K562 (cell line): ENCODE measurements around the gene TCEANC2. TPM values are rescaled to one million over a fixed set of nuclear protein-coding genes. Genes with fewer than 3 reads are reported as not detected.

Source experiments
- ATAC-seq: fragments of 200-7000 bp; cut with Tn5 transposase; 3 replicates; pipeline ENCODE4 v1.9.1; 2020; ENCODE audit warnings: moderate library complexity
- BruUV-seq: library from RNA; stranded (reverse); fragments of 400-500 nt; replicated peaks from 2 replicates; lab custom pipeline; 2021; lab: Mats Ljungman, UMichigan
- CTCF ChIA-PET: fragments of 300-600 bp; formaldehyde crosslinking; extraction: SDS; loops from one replicate; lab custom pipeline; 2021; ENCODE audit warnings: low intra/inter-chr PET ratio; lab: Yijun Ruan, JAX
- POLR2A ChIA-PET: fragments of 300-600, 350-650 bp; sonication (Branson Sonifier 250); formaldehyde crosslinking; extraction: SDS; loops from one replicate; lab custom pipeline; 2021; ENCODE audit warnings: antibody characterized with exemption, inconsistent platforms; lab: Yijun Ruan, JAX
- DNase-seq, 4 experiments: peaks; one replicate each; pipeline versions ENCODE4 v3.0.0 to v3.0.0-alpha.2; 2011 to 2018; ENCODE audit warnings: low spot score in 3 of 4, mixed read lengths in 3 of 4; ENCODE audit errors: extremely low read depth in 1 of 4
- FAIRE-seq: peaks from 2 replicates; lab custom pipeline; 2011; peaks lifted over from hg19 to GRCh38; lab: Jason Lieb, UNC
- H2AFZ ChIP-seq: 2 replicates; pipeline ENCODE4 v1.6.0; 2011; ENCODE audit warnings: low read depth, low read length, control low read depth, inconsistent platforms
- H3K27ac ChIP-seq: fragments of 200-600 bp; 3 replicates; pipeline ENCODE4 v1.8.0; 2011; ENCODE audit warnings: low read depth, mild to moderate bottlenecking, control low read depth, inconsistent platforms, low read length, moderate library complexity, mixed read lengths; ENCODE audit errors: extremely low read depth
- H3K27me3 ChIP-seq, 2 experiments: fragments of 300-600 bp in 1 of 2; 2 replicates in 1 of 2; 3 replicates in 1 of 2; pipeline versions ENCODE4 v1.6.0 to v1.8.0; 2011; ENCODE audit warnings: inconsistent platforms in 2 of 2, low read length in 2 of 2, mild to moderate bottlenecking in 1 of 2, mixed read lengths in 1 of 2, moderate library complexity in 1 of 2; ENCODE audit not compliant: control insufficient read depth in 2 of 2, insufficient read depth in 2 of 2
- H3K36me3 ChIP-seq: fragments of 300-600 bp; 3 replicates; pipeline ENCODE4 v1.8.0; 2011; ENCODE audit warnings: mild to moderate bottlenecking, low read length, inconsistent platforms; ENCODE audit not compliant: control insufficient read depth, insufficient read depth
- H3K4me1 ChIP-seq, 2 experiments: fragments of 200-600 bp in 1 of 2; replicated peaks in 1 of 2; 2 replicates in 1 of 2; 3 replicates in 1 of 2; pipeline versions ENCODE4 v1.5.1 to v1.8.0; 2011; ENCODE audit warnings: inconsistent platforms in 2 of 2, low read length in 2 of 2, mild to moderate bottlenecking in 1 of 2, mixed read lengths in 1 of 2, moderate library complexity in 1 of 2; ENCODE audit not compliant: control insufficient read depth in 2 of 2, insufficient read depth in 2 of 2
- H3K4me2 ChIP-seq: 2 replicates; pipeline ENCODE4 v1.6.1; 2011; ENCODE audit warnings: low read length, control low read depth, inconsistent platforms, mixed read lengths; ENCODE audit not compliant: insufficient read depth
- H3K4me3 ChIP-seq: fragments of 200-600 bp; sonication (generic), shearing (Covaris generic); 2 replicates; pipeline ENCODE4 v1.5.1; 2016; ENCODE audit warnings: control low read depth, inconsistent platforms
- H3K79me2 ChIP-seq: fragments of 200-600 bp; 3 replicates; pipeline ENCODE4 v1.8.0; 2011; ENCODE audit warnings: low read length, inconsistent platforms; ENCODE audit not compliant: control insufficient read depth, insufficient read depth
- H3K9ac ChIP-seq, 2 experiments: 2 replicates each; pipeline versions ENCODE4 v1.6.0 to v1.6.1; 2011; ENCODE audit warnings: low read depth in 2 of 2, low read length in 2 of 2, control low read depth in 1 of 2, inconsistent platforms in 1 of 2, mild to moderate bottlenecking in 1 of 2, mixed read lengths in 1 of 2; ENCODE audit not compliant: insufficient read depth in 1 of 2
- H3K9me1 ChIP-seq: one replicate; pipeline ENCODE4 v1.6.0; 2011; ENCODE audit warnings: inconsistent platforms, mild to moderate bottlenecking, low read length, moderate library complexity; ENCODE audit not compliant: control insufficient read depth, insufficient read depth
- H3K9me3 ChIP-seq: replicated peaks from 2 replicates; pipeline ENCODE4 v1.5.1; 2011; ENCODE audit warnings: low read depth, low read length, inconsistent platforms; ENCODE audit not compliant: control insufficient read depth, insufficient read depth
- H4K20me1 ChIP-seq: replicated peaks from 2 replicates; pipeline ENCODE4 v1.6.1; 2011; ENCODE audit warnings: low read length, inconsistent platforms, mixed read lengths; ENCODE audit not compliant: control insufficient read depth, insufficient read depth
- CBFA2T2 ChIP-seq: fragments of 450-650 bp; conservative IDR thresholded peaks from 2 replicates; pipeline ENCODE4 v1.6.1; 2017; ENCODE audit warnings: mild to moderate bottlenecking
- CBFA2T3 ChIP-seq: fragments of 450-650 bp; IDR thresholded peaks from 2 replicates; pipeline ENCODE4 v1.6.1; 2017
- CEBPG ChIP-seq, 3 experiments: fragments of 200-800 bp in 1 of 3; sonication (Bioruptor generic) in 1 of 3; sonication (generic) in 1 of 3; formaldehyde crosslinking in 1 of 3; IDR thresholded peaks in 2 of 3; conservative IDR thresholded peaks in 1 of 3; 2 replicates each; pipeline versions ENCODE4 v1.6.1 to v1.8.0; 2016 to 2022; ENCODE audit warnings: missing compliant biosample characterization in 2 of 3, missing genetic modification characterization in 2 of 3, mild to moderate bottlenecking in 1 of 3, missing genetic modification reagents in 1 of 3
- FOSL1 ChIP-seq: fragments of 200-800 bp; sonication (Bioruptor generic); conservative IDR thresholded peaks from 2 replicates; pipeline ENCODE4 v1.6.1; 2016; ENCODE audit warnings: missing genetic modification characterization, missing compliant biosample characterization
- HNRNPH1 ChIP-seq: fragments of 200-400 bp; formaldehyde crosslinking; optimal IDR thresholded peaks from 2 replicates; pipeline ENCODE3; 2017; ENCODE audit warnings: low read depth, mild to moderate bottlenecking, low read length, moderate library complexity
- JUND ChIP-seq, 2 experiments: IDR thresholded peaks; 2 replicates in 1 of 2; 3 replicates in 1 of 2; pipeline ENCODE4 v1.6.1; 2011; ENCODE audit warnings: borderline replicate concordance in 2 of 2, low read depth in 2 of 2, low read length in 2 of 2, improper control_type of control experiment in 1 of 2, missing biosample characterization in 1 of 2, missing genetic modification characterization in 1 of 2, missing genetic modification reagents in 1 of 2
- NCOA6 ChIP-seq: fragments of 450-650 bp; IDR thresholded peaks from 2 replicates; pipeline ENCODE4 v1.6.1; 2017; ENCODE audit warnings: mild to moderate bottlenecking
- SMARCA5 ChIP-seq: fragments of 450-650 bp; IDR thresholded peaks from 2 replicates; pipeline ENCODE4 v1.6.1; 2016
- TCF3 ChIP-seq: sonication (generic); formaldehyde crosslinking; IDR thresholded peaks from 2 replicates; pipeline ENCODE4 v1.4.0; 2020; ENCODE audit warnings: mild to moderate bottlenecking, missing genetic modification reagents
- TEAD4 ChIP-seq, 2 experiments: sonication (generic) in 1 of 2; formaldehyde crosslinking in 1 of 2; IDR thresholded peaks; 2 replicates each; pipeline versions ENCODE4 v1.6.1 to v1.8.0; 2012 to 2022; ENCODE audit warnings: borderline replicate concordance in 1 of 2, inconsistent platforms in 1 of 2, low read length in 1 of 2, mild to moderate bottlenecking in 1 of 2, missing genetic modification reagents in 1 of 2
- ZNF263 ChIP-seq: sonication (generic); formaldehyde crosslinking; IDR thresholded peaks from 2 replicates; pipeline ENCODE4 v1.8.0; 2022; ENCODE audit warnings: mild to moderate bottlenecking, missing genetic modification reagents, borderline replicate concordance
- WGBS: fragments of 100-300 bp; shearing (Covaris generic); methylation state at CpG from one replicate; pipeline ENCODE4 v1.1.6; 2016; ENCODE audit warnings: low coverage, mixed read lengths; ENCODE audit not compliant: insufficient coverage; ENCODE audit errors: missing lambda C conversion rate; 5-methylcytosine and 5-hydroxymethylcytosine counted together
- in situ Hi-C: fragments of 300-500 bp; cut with MboI; formaldehyde crosslinking; loops from 4 replicates; pipeline ENCODE4 v1.15.0; 2018; ENCODE audit warnings: inconsistent platforms, mixed read lengths
- intact Hi-C: fragments of 100-400 bp; cut with micrococcal nuclease; formaldehyde crosslinking; loops from 2 replicates; pipeline ENCODE4 v1.14.2; 2022
- polyA plus RNA-seq, 8 experiments: library from polyadenylated mRNA; depleted of rRNA in 4 of 8; stranded (reverse) in 5 of 8; unstranded in 3 of 8; fragments of >200 nt; fragmentation: Nextera tagmentation in 2 of 8; fragmentation: Illumina TruSeq in 1 of 8; extraction: Ambion mirVana in 2 of 8; extraction: Trizol in 1 of 8; gene quantifications; 2 replicates each; pipeline versions ENCODE4 v1.2.1 to v1.2.3, GENCODE V29; 2011 to 2014; ENCODE audit warnings: inconsistent platforms in 1 of 8, missing spikeins in 1 of 8
- total RNA-seq, 7 experiments: library from RNA; depleted of rRNA in 6 of 7; stranded (reverse); fragments of >200 nt in 6 of 7; fragmentation: Illumina TruSeq in 2 of 7; extraction: Trizol in 2 of 7; gene quantifications; 2 replicates each; pipeline versions ENCODE4 v1.2.1 to v1.2.3, GENCODE V29; 2011 to 2021; ENCODE audit warnings: low replicate concordance in 1 of 7

The TCEANC2 gene
- total and polyA plus RNA-seq, 9 of the 15 experiments (the other 6 are each of a cell fraction or from before 2014, with no cell fraction given), result 3.3 to 10.2 (median 7.0) TPM

DNA sequence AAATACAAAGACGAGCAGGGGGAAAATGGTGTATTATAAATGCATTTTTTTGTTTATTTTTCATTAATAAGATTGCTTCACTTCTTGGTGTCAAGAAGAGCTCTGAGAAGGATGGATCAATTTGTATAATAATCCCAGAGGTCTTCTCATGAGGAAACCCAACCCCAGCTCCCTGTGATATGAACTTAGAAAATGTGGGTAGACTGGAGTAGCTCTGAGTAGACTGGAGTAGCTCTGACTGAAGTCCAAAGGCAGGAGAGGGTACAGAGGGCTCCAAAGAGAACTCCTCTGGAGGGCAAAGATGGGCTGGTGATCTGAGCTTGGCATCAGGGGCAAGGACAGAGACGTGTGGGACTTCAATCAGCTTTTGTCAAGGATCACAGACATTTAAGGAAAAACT is 78.0 kb downstream of the TCEANC2 start:
- H3K9me1 ChIP-seq, result no peaks in the 10 kb centered on the region
- no peak overlapping the region for H3K9ac ChIP-seq
- WGBS, result 3% methylated on average over 2 of the region's 2 CpGs
- H3K79me2 ChIP-seq, result no peaks in the 10 kb centered on the region
- H3K4me1 ChIP-seq, result peaks cover 5 to 6% of the 10 kb centered on the region in 2 experiments; a peak in 4 of 5 replicates
- no peak overlapping the region for H3K27ac ChIP-seq
- in situ Hi-C loops, result no loop called here
- peaks cover 11% of the 10 kb centered on the region; the same call in 1 of the 2 replicates for H4K20me1 ChIP-seq
- H3K36me3 ChIP-seq, result no peaks in the 10 kb centered on the region
- POLR2A ChIA-PET, result interaction anchor here (0.6 to 1.2 kb wide), 5 partner anchors 14 to 133 kb away, joined by 3 to 5 read pairs (median 3); partner anchors contain the start of genes CYB5RL and MRPL37
- TF ChIP-seq CEBPG (CRISPR knock-in tag; IDR thresholded peaks at IDR 0.05) (no peak), CEBPG (tag; conservative IDR thresholded peaks at IDR 0.05 in 1 of 2, IDR thresholded peaks at IDR 0.05 in 1 of 2) (0 out of 4 replicates have a peak, but pooled peaks have one; percentile 21 to 22), HNRNPH1 (no peak), NCOA6 (no peak)
- DNase-seq (no peak), ATAC-seq (no peak), FAIRE-seq (no peak)
- peaks cover 21 to 41% of the 10 kb centered on the region in 2 experiments; a peak in 4 of 5 replicates for H3K27me3 ChIP-seq
- H3K4me2 ChIP-seq, result no peak overlapping the region
- CTCF ChIA-PET, result interaction anchor here (0.7 kb wide), 1 partner anchor 443 kb away, joined by 3 read pairs; no protein-coding TSS in a partner anchor
- intact Hi-C loops, result no loop called here
- no peak overlapping the region for H3K4me3 ChIP-seq
- no peak overlapping the region for H2AFZ ChIP-seq
- no TSS peak for BruUV-seq
- no peaks in the 10 kb centered on the region for H3K9me3 ChIP-seq

DNA sequence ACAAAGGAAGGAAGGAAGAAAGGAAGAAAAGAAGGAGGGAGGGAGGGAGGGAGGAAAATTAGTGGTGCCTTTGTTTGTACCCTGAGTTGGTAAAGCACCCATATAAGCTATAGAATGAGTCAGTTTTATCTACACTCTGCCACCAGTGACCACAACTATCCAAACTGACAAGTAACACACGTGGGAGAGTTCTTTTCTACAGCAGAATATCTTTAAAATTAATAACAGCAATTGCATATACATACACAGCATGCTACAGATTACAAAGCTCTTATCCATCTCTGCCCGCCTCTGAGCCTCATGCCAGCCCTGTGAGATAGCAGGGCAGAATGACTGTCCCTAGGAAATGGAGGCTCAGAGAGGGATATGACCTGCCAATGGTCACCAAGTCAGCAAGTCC is 79.1 kb downstream of the TCEANC2 start:
- ATAC-seq, result no peak
- intact Hi-C loops, result no loop called here
- no peak overlapping the region for H3K9ac ChIP-seq
- in situ Hi-C loops, result no loop called here
- peaks cover 21 to 45% of the 10 kb centered on the region in 2 experiments; a peak in 4 of 5 replicates for H3K27me3 ChIP-seq
- H4K20me1 ChIP-seq, result peaks cover 11% of the 10 kb centered on the region; the same call in 1 of the 2 replicates
- CTCF ChIA-PET, result no interaction called here
- POLR2A ChIA-PET, result interaction anchor here (0.6 to 0.9 kb wide), 2 partner anchors 15 to 530 kb away, joined by 3 read pairs; no protein-coding TSS in a partner anchor
- DNase-seq, result no peak
- no peaks in the 10 kb centered on the region for H3K9me3 ChIP-seq
- no peak overlapping the region for H2AFZ ChIP-seq
- H3K4me3 ChIP-seq, result no peak overlapping the region
- no peaks in the 10 kb centered on the region for H3K79me2 ChIP-seq
- no peak overlapping the region for H3K4me2 ChIP-seq
- no peak for FAIRE-seq
- no peaks in the 10 kb centered on the region for H3K36me3 ChIP-seq
- H3K9me1 ChIP-seq, result no peaks in the 10 kb centered on the region
- H3K27ac ChIP-seq, result no peak overlapping the region
- peaks cover 6 to 8% of the 10 kb centered on the region in 2 experiments; a peak in 4 of 5 replicates for H3K4me1 ChIP-seq
- no TSS peak for BruUV-seq
- 3% methylated on average over 2 of the region's 2 CpGs for WGBS
- TF ChIP-seq TEAD4 (IDR thresholded peaks at IDR 0.05; ENCODE audit: low read length) (0 out of 2 replicates have a peak, but pooled peaks have one; percentile 20), TEAD4 (CRISPR knock-in tag; IDR thresholded peaks at IDR 0.05; ENCODE audit: borderline replicate concordance) (no peak), CBFA2T3 (peak; percentile 63), TCF3 (CRISPR knock-in tag) (peak; percentile 60), CBFA2T2 (peak; percentile 37), FOSL1 (tag) (peak; percentile 68), SMARCA5 (no peak), ZNF263 (CRISPR knock-in tag) (0 out of 2 replicates have a peak, but pooled peaks have one; percentile 30), JUND (IDR thresholded peaks at IDR 0.05; ENCODE audit: borderline replicate concordance, low read depth, low read length) (peak; percentile 5; the same call in 1 of the 2 replicates), JUND (tag; IDR thresholded peaks at IDR 0.05; ENCODE audit: borderline replicate concordance, low read depth, low read length) (no peak)
